ENCODE measurements around the gene CTPS1. TPM values are rescaled to one million over a fixed set of nuclear protein-coding genes. Genes with fewer than 3 reads are reported as not detected.
A peak's percentile ranks its signal among the peaks of the same experiment; 100 is the strongest.

The CTPS1 gene
- total and polyA plus RNA-seq, 9 donors, result 12.3 to 24.8 (median 21.0) TPM

DNA sequence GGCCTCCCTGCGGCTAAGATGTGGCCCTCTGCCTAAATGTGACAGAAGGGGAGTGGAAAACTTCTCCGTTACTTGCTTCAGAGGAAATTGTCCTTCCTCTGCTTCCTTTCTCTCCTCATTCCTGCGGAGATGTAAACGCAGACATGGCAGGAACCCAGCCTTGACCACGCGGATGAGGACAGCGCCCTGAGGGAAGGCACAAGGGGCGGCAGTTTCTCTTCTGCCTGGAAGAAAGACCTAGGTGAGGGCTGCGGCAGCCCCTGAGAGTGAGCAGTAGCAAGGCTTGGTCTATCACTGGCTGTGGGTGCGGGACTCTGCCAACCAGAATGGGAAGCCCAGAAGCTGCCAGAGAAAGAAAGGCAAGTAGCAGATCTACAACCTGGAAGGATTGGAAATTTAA, 14.0 kb upstream of the CTPS1 start:
- WGBS (ENCODE audit: insufficient coverage), result 55% methylated on average over 9 of the region's 10 CpGs
- Histone ChIP-seq H3K9me3 (replicated peaks; ENCODE audit: control insufficient read depth, low read depth, low read length) (no peaks in the 10 kb centered on the region), H3K27me3 (ENCODE audit: control insufficient read depth, insufficient read depth, low read length) (peaks cover 2% of the 10 kb centered on the region), H3K4me3 (ENCODE audit: low read length) (no peak overlapping the region), H3K27ac (ENCODE audit: low read length) (no peak overlapping the region), H3K36me3 (ENCODE audit: control insufficient read depth, insufficient read depth, low read length) (no peaks in the 10 kb centered on the region), H3K4me1 (ENCODE audit: control insufficient read depth, insufficient read depth, low read length) (no peaks in the 10 kb centered on the region)
- no peak for DNase-seq

GRCh38 chr1:40966417-40966816, 13.1 kb upstream of the CTPS1 start:
- no peaks in the 10 kb centered on the region for H3K9me3 ChIP-seq (replicated peaks; ENCODE audit: control insufficient read depth, low read depth, low read length)
- no peaks in the 10 kb centered on the region for H3K36me3 ChIP-seq (ENCODE audit: control insufficient read depth, insufficient read depth, low read length)
- WGBS (ENCODE audit: insufficient coverage), result 92% methylated on average over 2 of the region's 4 CpGs
- no peaks in the 10 kb centered on the region for H3K4me1 ChIP-seq (ENCODE audit: control insufficient read depth, insufficient read depth, low read length)
- H3K4me3 ChIP-seq (ENCODE audit: low read length), result no peak overlapping the region
- peaks cover 2% of the 10 kb centered on the region for H3K27me3 ChIP-seq (ENCODE audit: control insufficient read depth, insufficient read depth, low read length)
- no peak overlapping the region for H3K27ac ChIP-seq (ENCODE audit: low read length)
- DNase-seq, result no peak

DNA sequence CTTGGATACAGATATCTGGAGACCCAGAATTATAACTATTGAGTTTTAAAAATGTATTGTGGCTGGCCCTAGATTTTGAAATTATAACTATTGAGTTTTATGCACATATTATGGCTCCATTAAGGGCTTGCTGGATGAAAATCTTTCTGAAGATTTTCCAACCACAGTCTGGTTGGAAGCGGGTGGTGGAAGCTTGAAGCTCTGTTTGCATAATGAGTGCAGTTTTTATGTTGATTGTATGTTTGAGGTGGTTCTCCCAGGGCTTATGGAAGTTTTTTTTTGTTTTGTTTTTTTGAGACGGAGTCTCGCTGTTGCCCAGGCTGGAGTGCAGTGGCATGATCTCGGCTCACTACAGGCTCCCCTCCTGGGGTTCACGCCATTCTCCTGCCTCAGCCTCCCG, 10.1 kb upstream of the CTPS1 start:
- no peaks in the 10 kb centered on the region for H3K9me3 ChIP-seq (replicated peaks; ENCODE audit: control insufficient read depth, low read depth, low read length)
- DNase-seq, result no peak
- peaks cover 2% of the 10 kb centered on the region for H3K27me3 ChIP-seq (ENCODE audit: control insufficient read depth, insufficient read depth, low read length)
- H3K27ac ChIP-seq (ENCODE audit: low read length), result no peak overlapping the region
- no peaks in the 10 kb centered on the region for H3K4me1 ChIP-seq (ENCODE audit: control insufficient read depth, insufficient read depth, low read length)
- H3K36me3 ChIP-seq (ENCODE audit: control insufficient read depth, insufficient read depth, low read length), result no peaks in the 10 kb centered on the region
- H3K4me3 ChIP-seq (ENCODE audit: low read length), result no peak overlapping the region
- 88% methylated on average over 2 of the region's 6 CpGs for WGBS (ENCODE audit: insufficient coverage)

DNA sequence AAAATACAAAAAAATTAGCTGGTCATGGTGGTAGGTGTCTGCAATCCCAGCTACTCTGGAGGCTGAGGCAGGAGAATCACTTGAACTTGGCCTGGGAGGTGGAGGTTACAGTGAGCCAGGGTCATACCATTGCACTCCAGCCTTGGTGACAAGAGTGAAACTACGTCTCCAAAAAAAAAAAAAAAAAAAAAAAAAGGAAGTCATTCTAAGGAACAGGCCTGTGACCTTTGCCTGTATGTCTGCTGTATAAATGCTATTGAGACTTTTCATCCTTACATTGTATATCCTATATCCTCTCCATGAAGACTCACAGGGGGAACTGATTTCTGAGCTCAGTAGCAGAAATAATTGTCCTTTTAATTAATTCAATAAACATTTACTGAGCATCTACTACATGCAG, 7.5 kb upstream of the CTPS1 start:
- Histone ChIP-seq H3K36me3 (ENCODE audit: control insufficient read depth, insufficient read depth, low read length) (no peaks in the 10 kb centered on the region), H3K4me3 (ENCODE audit: low read length) (no peak overlapping the region), H3K27me3 (ENCODE audit: control insufficient read depth, insufficient read depth, low read length) (peaks cover 2% of the 10 kb centered on the region), H3K27ac (ENCODE audit: low read length) (no peak overlapping the region), H3K4me1 (ENCODE audit: control insufficient read depth, insufficient read depth, low read length) (no peaks in the 10 kb centered on the region), H3K9me3 (replicated peaks; ENCODE audit: control insufficient read depth, low read depth, low read length) (no peaks in the 10 kb centered on the region)
- DNase-seq, result no peak
- no CpG with 5 or more reads among the region's 1 CpG for WGBS (ENCODE audit: insufficient coverage)

DNA sequence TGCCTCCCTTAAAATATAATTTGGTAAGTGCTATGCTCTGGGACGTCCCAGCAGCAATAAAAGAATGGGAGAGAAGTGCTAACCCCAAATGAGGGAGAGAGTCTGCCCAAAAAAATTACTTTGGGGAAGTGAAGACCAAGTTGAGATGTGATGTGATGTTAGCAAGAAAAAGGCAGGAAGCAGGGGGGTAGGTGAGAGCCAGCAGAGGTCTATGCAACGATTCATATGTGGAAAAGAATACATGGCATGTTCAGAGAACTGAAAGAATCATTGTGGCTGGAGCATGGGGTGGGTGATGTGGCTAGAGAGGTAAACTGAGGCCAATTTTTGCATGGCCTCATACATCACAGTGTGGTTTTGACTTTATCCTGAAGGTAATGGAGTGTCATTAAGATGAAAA, 5.6 kb upstream of the CTPS1 start:
- Histone ChIP-seq H3K36me3 (ENCODE audit: control insufficient read depth, insufficient read depth, low read length) (no peaks in the 10 kb centered on the region), H3K27ac (ENCODE audit: low read length) (no peak overlapping the region), H3K4me1 (ENCODE audit: control insufficient read depth, insufficient read depth, low read length) (peaks cover 1% of the 10 kb centered on the region), H3K27me3 (ENCODE audit: control insufficient read depth, insufficient read depth, low read length) (no peaks in the 10 kb centered on the region), H3K4me3 (ENCODE audit: low read length) (no peak overlapping the region), H3K9me3 (replicated peaks; ENCODE audit: control insufficient read depth, low read depth, low read length) (no peaks in the 10 kb centered on the region)
- WGBS (ENCODE audit: insufficient coverage), result 67% methylated on average over 1 of the region's 2 CpGs
- no peak for DNase-seq

DNA sequence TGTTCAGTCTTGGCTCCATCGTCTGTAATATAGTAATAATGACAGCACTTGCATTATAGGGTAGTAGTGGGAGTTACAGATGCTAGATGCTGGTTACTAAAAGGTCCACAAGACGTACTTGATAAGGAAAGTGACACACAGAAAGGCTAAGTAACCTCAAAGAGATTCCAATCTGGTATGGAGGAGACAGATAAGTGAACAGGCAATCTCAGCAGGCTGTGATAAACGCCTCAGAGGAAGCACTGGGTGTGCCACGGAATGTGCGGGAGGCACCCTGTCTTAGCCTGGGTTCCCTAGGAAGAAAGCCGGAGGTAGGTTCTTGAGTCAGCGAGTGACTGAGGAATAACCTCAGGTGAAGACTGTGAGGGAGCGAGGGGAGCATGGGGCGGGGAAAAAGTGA, 4.6 kb upstream of the CTPS1 start:
- no peaks in the 10 kb centered on the region for H3K27me3 ChIP-seq (ENCODE audit: control insufficient read depth, insufficient read depth, low read length)
- H3K9me3 ChIP-seq (replicated peaks; ENCODE audit: control insufficient read depth, low read depth, low read length), result no peaks in the 10 kb centered on the region
- no peak for DNase-seq
- no peaks in the 10 kb centered on the region for H3K36me3 ChIP-seq (ENCODE audit: control insufficient read depth, insufficient read depth, low read length)
- no peak overlapping the region for H3K4me3 ChIP-seq (ENCODE audit: low read length)
- no peak overlapping the region for H3K27ac ChIP-seq (ENCODE audit: low read length)
- WGBS (ENCODE audit: insufficient coverage), result 90% methylated on average over 8 of the region's 9 CpGs
- peaks cover 6% of the 10 kb centered on the region for H3K4me1 ChIP-seq (ENCODE audit: control insufficient read depth, insufficient read depth, low read length)

- H3K27ac ChIP-seq (ENCODE audit: low read length), result no peak overlapping the region
- H3K4me1 ChIP-seq (ENCODE audit: control insufficient read depth, insufficient read depth, low read length), result peaks cover 16% of the 10 kb centered on the region
- DNase-seq, result no peak
- H3K9me3 ChIP-seq (replicated peaks; ENCODE audit: control insufficient read depth, low read depth, low read length), result no peaks in the 10 kb centered on the region
- H3K4me3 ChIP-seq (ENCODE audit: low read length), result no peak overlapping the region
- H3K36me3 ChIP-seq (ENCODE audit: control insufficient read depth, insufficient read depth, low read length), result no peaks in the 10 kb centered on the region
- WGBS (ENCODE audit: insufficient coverage), result 88% methylated on average over 4 of the region's 5 CpGs
- H3K27me3 ChIP-seq (ENCODE audit: control insufficient read depth, insufficient read depth, low read length), result no peaks in the 10 kb centered on the region
Measured at GRCh38 chr1:40976952-40977690, 2.4 kb upstream of the CTPS1 start.

DNA sequence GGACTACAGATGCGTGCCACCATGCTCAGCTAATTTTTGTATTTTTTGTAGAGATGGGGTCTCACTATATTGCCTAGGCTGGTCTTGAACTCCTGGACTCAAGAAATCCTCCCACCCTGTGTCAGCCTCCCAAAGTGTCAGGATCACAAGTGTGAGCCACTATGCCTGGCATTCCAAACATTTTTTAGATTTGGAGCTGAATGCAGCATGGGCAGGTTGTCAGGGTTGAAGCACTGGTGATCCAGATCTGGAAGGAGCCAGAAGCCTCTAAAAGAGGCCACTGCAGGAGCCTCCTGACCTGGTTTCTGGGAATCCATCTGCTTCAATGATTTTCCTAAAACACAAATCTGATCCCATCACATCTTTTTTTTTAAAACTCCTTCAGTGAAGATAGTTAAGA, 1.8 kb upstream of the CTPS1 start:
- WGBS (ENCODE audit: insufficient coverage), result no CpG with 5 or more reads among the region's 1 CpG
- Histone ChIP-seq H3K4me3 (ENCODE audit: low read length) (no peak overlapping the region), H3K27me3 (ENCODE audit: control insufficient read depth, insufficient read depth, low read length) (no peaks in the 10 kb centered on the region), H3K27ac (ENCODE audit: low read length) (no peak overlapping the region), H3K4me1 (ENCODE audit: control insufficient read depth, insufficient read depth, low read length) (peaks cover 16% of the 10 kb centered on the region), H3K9me3 (replicated peaks; ENCODE audit: control insufficient read depth, low read depth, low read length) (no peaks in the 10 kb centered on the region), H3K36me3 (ENCODE audit: control insufficient read depth, insufficient read depth, low read length) (no peaks in the 10 kb centered on the region)
- DNase-seq, result no peak

- no peaks in the 10 kb centered on the region for H3K27me3 ChIP-seq (ENCODE audit: control insufficient read depth, insufficient read depth, low read length)
- no peak for DNase-seq
- WGBS (ENCODE audit: insufficient coverage), result 25% methylated on average over 17 of the region's 17 CpGs
- peak overlapping the region; percentile 95 for H3K27ac ChIP-seq (ENCODE audit: low read length)
- H3K4me1 ChIP-seq (ENCODE audit: control insufficient read depth, insufficient read depth, low read length), result peaks cover 16% of the 10 kb centered on the region
- H3K9me3 ChIP-seq (replicated peaks; ENCODE audit: control insufficient read depth, low read depth, low read length), result no peaks in the 10 kb centered on the region
- peak overlapping the region; percentile 78 for H3K4me3 ChIP-seq (ENCODE audit: low read length)
- H3K36me3 ChIP-seq (ENCODE audit: control insufficient read depth, insufficient read depth, low read length), result no peaks in the 10 kb centered on the region
Measured at GRCh38 chr1:40978886-40979240, 633 bp upstream of the CTPS1 start.

DNA sequence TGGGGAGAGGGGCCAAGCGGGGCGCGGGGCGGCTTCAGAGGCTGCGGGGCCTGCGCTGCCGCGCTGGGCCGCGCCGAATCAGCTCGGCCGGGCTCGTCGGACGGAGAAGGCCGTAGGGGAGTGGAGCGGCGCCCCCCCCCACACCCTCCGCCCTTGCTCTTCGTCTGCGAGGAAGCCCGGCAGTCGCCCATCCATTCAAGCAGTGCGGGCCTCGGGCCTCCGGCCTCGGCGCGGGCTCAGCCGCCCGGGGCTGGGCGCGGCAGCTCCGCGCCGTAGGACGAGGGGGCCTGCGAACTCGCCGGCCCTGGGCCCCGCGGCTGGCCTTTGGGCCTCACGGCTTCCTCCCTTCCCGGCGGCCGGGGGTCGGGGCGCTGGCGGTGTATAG, 564 bp downstream of the CTPS1 start:
- H3K27ac ChIP-seq (ENCODE audit: low read length), result no peak overlapping the region
- no peaks in the 10 kb centered on the region for H3K27me3 ChIP-seq (ENCODE audit: control insufficient read depth, insufficient read depth, low read length)
- DNase-seq, result no peak
- peak overlapping the region; percentile 48 for H3K4me3 ChIP-seq (ENCODE audit: low read length)
- H3K9me3 ChIP-seq (replicated peaks; ENCODE audit: control insufficient read depth, low read depth, low read length), result no peaks in the 10 kb centered on the region
- under 1% methylated on average over 49 of the region's 50 CpGs for WGBS (ENCODE audit: insufficient coverage)
- H3K4me1 ChIP-seq (ENCODE audit: control insufficient read depth, insufficient read depth, low read length), result peaks cover 17% of the 10 kb centered on the region
- peaks cover under 1% of the 10 kb centered on the region for H3K36me3 ChIP-seq (ENCODE audit: control insufficient read depth, insufficient read depth, low read length)

Measured in muscle of leg (tissue), 11 donors.